ENCODE measurements around the gene CTSD. TPM values are rescaled to one million over a fixed set of nuclear protein-coding genes. Genes with fewer than 3 reads are reported as not detected.

Gene CTSD
- total RNA-seq, 1 donor, result 63.9 TPM

- no peak overlapping the region for H3K4me3 ChIP-seq (ENCODE audit: low read depth, low read length)
- no peak for DNase-seq (ENCODE audit: low read depth)
- TF ChIP-seq CTCF (IDR thresholded peaks at IDR 0.05; ENCODE audit: insufficient read depth, low read depth, low read length), result no peak
These were observed 28.5 kb downstream of the CTSD start for GRCh38 chr11:1735271-1735670.

- H3K4me3 ChIP-seq (ENCODE audit: low read depth, low read length), result no peak overlapping the region
These were observed 29.1 kb downstream of the CTSD start for GRCh38 chr11:1734641-1735081.

GRCh38 chr11:1733716-1734640 is 29.7 kb downstream of the CTSD start:
- no peak overlapping the region for H3K4me3 ChIP-seq (ENCODE audit: low read depth, low read length)
- no peak for DNase-seq (ENCODE audit: low read depth)
- no peak for TF ChIP-seq CTCF (IDR thresholded peaks at IDR 0.05; ENCODE audit: insufficient read depth, low read depth, low read length)

More at GRCh38 chr11:1734641-1735081, 29.1 kb downstream of the CTSD start:
- TF ChIP-seq CTCF (IDR thresholded peaks at IDR 0.05; ENCODE audit: insufficient read depth, low read depth, low read length), result no peak
- no peak for DNase-seq (ENCODE audit: low read depth)

GRCh38 chr11:1733009-1733715 is 30.6 kb downstream of the CTSD start:
- no peak for TF ChIP-seq CTCF (IDR thresholded peaks at IDR 0.05; ENCODE audit: insufficient read depth, low read depth, low read length)
- DNase-seq (ENCODE audit: low read depth), result no peak
- no peak overlapping the region for H3K4me3 ChIP-seq (ENCODE audit: low read depth, low read length)

- no peak for TF ChIP-seq CTCF (IDR thresholded peaks at IDR 0.05; ENCODE audit: insufficient read depth, low read depth, low read length)
- no peak overlapping the region for H3K4me3 ChIP-seq (ENCODE audit: low read depth, low read length)
- DNase-seq (ENCODE audit: low read depth), result no peak
These were observed 31.2 kb downstream of the CTSD start for GRCh38 chr11:1732418-1733008.

- DNase-seq (ENCODE audit: low read depth), result no peak
- H3K4me3 ChIP-seq (ENCODE audit: low read depth, low read length), result no peak overlapping the region
- TF ChIP-seq CTCF (IDR thresholded peaks at IDR 0.05; ENCODE audit: insufficient read depth, low read depth, low read length), result no peak
These were observed 32.2 kb downstream of the CTSD start for GRCh38 chr11:1731451-1732059.

All from fibroblast of villous mesenchyme (primary cell).